Ishikawa (cell line): Measurements from ENCODE around the gene ATP8A2.

Experiments used
- CEBPB ChIP-seq: IDR thresholded peaks from 2 replicates; pipeline ENCODE4 v1.6.1; 2012
- CREB1 ChIP-seq: IDR thresholded peaks from 2 replicates; pipeline ENCODE4 v1.6.1; 2012; ENCODE audit warnings: low read depth
- EGR1 ChIP-seq: IDR thresholded peaks from 2 replicates; pipeline ENCODE4 v1.6.1; 2012
- EP300 ChIP-seq: IDR thresholded peaks from 2 replicates; pipeline ENCODE4 v1.6.1; 2012; ENCODE audit warnings: borderline replicate concordance
- FOXM1 ChIP-seq: IDR thresholded peaks from 2 replicates; pipeline ENCODE4 v1.6.1; 2012; ENCODE audit warnings: low read depth, borderline replicate concordance
- NFIC ChIP-seq: IDR thresholded peaks from 2 replicates; pipeline ENCODE4 v1.6.1; 2012
- RAD21 ChIP-seq: IDR thresholded peaks from 2 replicates; pipeline ENCODE4 v1.6.1; 2012; ENCODE audit warnings: low read depth
- TAF1 ChIP-seq: IDR thresholded peaks from 2 replicates; pipeline ENCODE4 v1.6.1; 2012; ENCODE audit warnings: low read depth, mild to moderate bottlenecking
- TCF12 ChIP-seq: IDR thresholded peaks from 2 replicates; pipeline ENCODE4 v1.6.1; 2012; ENCODE audit warnings: low read depth
- TEAD4 ChIP-seq: IDR thresholded peaks from 2 replicates; pipeline ENCODE4 v1.6.1; 2012
- YY1 ChIP-seq: IDR thresholded peaks from 2 replicates; pipeline ENCODE4 v1.6.1; 2012; ENCODE audit warnings: low read depth
- ZBTB7A ChIP-seq: IDR thresholded peaks from 2 replicates; pipeline ENCODE4 v1.6.1; 2012; ENCODE audit warnings: low read depth
- TF ChIP-seq, protein P1 (sequence below): IDR thresholded peaks from 2 replicates; pipeline ENCODE4 v1.6.1; 2012
- TF ChIP-seq, protein P2 (sequence below): IDR thresholded peaks from 2 replicates; pipeline ENCODE4 v1.6.1; 2012; ENCODE audit warnings: low read depth, mild to moderate bottlenecking
- TF ChIP-seq, protein P3 (sequence below): IDR thresholded peaks from 2 replicates; pipeline ENCODE4 v1.6.1; 2012

ATP8A2 gene

DNA sequence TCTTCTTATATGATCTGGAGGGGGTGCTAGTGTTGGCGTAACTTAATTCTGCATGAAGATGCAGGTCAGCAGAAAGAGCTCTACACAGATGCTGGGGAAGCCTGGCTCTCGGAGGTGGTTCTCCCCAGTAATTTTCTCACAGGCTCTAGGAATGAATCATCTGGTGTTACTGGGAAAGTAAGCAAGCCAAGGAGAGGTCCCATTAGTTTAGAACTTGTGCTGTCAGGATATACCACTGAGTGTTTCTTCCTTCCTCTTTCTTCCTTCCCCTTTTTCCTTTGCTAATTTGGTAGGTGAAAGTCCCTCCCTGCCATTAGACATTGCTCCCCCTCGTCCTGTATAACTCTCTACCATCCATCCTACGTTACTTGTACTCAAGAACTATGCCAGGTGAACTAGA, 68.3 kb downstream of the ATP8A2 start:
- TF ChIP-seq, protein P1, sequence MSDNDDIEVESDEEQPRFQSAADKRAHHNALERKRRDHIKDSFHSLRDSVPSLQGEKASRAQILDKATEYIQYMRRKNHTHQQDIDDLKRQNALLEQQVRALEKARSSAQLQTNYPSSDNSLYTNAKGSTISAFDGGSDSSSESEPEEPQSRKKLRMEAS = no peak

DNA sequence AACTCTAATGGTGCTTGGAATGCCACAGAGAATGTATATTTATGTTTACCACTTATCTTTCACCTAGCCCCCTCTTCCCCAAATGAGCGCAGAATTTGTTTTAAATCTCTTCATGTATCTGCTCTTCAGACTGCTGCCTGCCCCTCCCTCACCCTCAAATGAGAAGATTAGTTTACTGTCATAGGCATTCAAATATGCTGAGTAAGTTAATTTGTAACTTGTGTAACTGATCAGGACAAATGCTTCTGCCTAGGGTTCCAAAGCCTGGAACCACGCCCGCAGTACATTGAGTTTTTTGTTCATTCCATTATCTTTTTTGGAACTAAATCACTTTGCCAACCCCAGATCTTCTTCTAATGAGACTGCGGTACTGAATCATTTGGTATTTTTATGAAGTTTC, 74.5 kb downstream of the ATP8A2 start:
- TF ChIP-seq EP300 (no peak), CREB1 (no peak), TAF1 (no peak), TCF12 (no peak), YY1 (no peak), ZBTB7A (no peak), RAD21 (no peak), CEBPB (no peak)
- TF ChIP-seq, protein P2, sequence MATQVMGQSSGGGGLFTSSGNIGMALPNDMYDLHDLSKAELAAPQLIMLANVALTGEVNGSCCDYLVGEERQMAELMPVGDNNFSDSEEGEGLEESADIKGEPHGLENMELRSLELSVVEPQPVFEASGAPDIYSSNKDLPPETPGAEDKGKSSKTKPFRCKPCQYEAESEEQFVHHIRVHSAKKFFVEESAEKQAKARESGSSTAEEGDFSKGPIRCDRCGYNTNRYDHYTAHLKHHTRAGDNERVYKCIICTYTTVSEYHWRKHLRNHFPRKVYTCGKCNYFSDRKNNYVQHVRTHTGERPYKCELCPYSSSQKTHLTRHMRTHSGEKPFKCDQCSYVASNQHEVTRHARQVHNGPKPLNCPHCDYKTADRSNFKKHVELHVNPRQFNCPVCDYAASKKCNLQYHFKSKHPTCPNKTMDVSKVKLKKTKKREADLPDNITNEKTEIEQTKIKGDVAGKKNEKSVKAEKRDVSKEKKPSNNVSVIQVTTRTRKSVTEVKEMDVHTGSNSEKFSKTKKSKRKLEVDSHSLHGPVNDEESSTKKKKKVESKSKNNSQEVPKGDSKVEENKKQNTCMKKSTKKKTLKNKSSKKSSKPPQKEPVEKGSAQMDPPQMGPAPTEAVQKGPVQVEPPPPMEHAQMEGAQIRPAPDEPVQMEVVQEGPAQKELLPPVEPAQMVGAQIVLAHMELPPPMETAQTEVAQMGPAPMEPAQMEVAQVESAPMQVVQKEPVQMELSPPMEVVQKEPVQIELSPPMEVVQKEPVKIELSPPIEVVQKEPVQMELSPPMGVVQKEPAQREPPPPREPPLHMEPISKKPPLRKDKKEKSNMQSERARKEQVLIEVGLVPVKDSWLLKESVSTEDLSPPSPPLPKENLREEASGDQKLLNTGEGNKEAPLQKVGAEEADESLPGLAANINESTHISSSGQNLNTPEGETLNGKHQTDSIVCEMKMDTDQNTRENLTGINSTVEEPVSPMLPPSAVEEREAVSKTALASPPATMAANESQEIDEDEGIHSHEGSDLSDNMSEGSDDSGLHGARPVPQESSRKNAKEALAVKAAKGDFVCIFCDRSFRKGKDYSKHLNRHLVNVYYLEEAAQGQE = no peak
- TF ChIP-seq, protein P1 = no peak
- TF ChIP-seq, protein P3, sequence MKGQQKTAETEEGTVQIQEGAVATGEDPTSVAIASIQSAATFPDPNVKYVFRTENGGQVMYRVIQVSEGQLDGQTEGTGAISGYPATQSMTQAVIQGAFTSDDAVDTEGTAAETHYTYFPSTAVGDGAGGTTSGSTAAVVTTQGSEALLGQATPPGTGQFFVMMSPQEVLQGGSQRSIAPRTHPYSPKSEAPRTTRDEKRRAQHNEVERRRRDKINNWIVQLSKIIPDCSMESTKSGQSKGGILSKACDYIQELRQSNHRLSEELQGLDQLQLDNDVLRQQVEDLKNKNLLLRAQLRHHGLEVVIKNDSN = no peak

DNA sequence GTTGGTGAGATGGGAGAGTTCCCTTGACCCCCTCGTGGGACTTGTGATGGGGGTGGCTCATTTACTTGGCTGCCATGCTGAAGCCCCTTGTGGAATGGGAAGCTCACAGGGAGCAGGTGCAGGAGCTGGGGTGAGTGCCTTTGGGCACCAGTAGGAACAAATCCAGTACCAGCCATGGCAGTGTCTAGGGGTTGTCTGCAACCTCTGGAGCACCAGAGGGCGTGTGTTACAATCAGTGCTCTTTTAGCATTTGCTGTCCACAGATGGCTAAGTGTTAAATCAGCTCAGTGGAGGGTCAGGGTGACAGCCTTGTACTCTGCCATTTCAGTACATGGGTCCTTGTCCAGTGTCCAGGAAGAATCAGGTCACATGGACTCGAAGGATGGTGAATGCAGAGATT, 75.6 kb downstream of the ATP8A2 start:
- TF ChIP-seq TAF1 = no peak
- TF ChIP-seq, protein P3 = no peak
- TF ChIP-seq YY1 = no peak
- no peak for TF ChIP-seq EGR1
- TF ChIP-seq EP300 = no peak
- no peak for TF ChIP-seq ZBTB7A
- TF ChIP-seq FOXM1 = no peak
- TF ChIP-seq CEBPB = no peak
- TF ChIP-seq TCF12 = no peak
- TF ChIP-seq CREB1 = no peak
- TF ChIP-seq RAD21 = no peak
- TF ChIP-seq, protein P2 = no peak
- TF ChIP-seq TEAD4 = no peak
- TF ChIP-seq NFIC = no peak
- TF ChIP-seq, protein P1 = no peak

DNA sequence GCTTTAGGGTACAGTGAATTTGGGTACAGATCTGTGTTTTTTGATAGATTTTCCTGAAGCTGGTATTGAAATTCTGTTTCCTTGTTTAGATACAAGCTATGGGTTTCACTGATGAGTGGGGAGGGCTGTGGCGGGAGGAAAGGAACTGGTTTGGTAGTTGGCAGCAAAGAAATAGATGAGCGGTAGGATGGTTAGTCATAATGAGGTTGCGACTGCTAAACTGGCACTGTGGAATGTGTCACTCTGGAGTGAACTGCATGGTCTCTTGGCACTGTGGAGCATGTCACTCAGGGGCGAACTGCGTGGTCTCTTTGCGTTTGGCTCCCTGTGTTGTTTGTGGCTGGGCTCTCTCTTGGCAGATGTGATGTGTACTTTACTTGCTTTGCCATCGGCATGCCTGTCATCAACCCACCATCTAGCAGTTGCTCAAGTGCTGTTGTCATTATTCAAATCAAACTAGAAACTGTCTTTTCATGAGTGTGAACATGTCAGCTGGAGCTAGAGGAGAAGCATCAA, 82.1 kb downstream of the ATP8A2 start:
- TF ChIP-seq YY1 (no peak), ZBTB7A (no peak), CEBPB (no peak), EP300 (no peak), FOXM1 (no peak), TCF12 (no peak), TEAD4 (no peak)
- TF ChIP-seq, protein P3 = no peak

DNA sequence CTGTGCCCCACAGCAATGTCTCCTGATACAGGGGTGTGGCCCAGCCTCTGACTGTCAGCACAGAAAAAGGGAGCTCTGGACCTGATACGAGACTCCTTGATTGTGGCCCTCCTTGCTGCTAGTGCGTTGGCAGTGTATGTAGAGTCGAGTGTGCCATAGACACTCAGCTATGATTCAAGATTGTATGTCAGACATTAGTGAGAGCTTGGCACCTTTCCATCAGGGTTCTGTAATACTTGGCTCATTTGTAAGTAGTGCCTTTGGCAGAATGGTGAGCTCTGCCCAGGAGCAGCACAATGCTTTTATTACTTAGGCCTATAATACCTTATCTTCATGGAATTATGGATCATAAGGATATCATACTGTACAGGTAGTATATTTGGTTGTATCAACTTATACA, 83.4 kb downstream of the ATP8A2 start:
- TF ChIP-seq RAD21 = no peak
- no peak for TF ChIP-seq ZBTB7A
- no peak for TF ChIP-seq CEBPB
- no peak for TF ChIP-seq FOXM1
- TF ChIP-seq TEAD4 = no peak
- TF ChIP-seq CREB1 = no peak

DNA sequence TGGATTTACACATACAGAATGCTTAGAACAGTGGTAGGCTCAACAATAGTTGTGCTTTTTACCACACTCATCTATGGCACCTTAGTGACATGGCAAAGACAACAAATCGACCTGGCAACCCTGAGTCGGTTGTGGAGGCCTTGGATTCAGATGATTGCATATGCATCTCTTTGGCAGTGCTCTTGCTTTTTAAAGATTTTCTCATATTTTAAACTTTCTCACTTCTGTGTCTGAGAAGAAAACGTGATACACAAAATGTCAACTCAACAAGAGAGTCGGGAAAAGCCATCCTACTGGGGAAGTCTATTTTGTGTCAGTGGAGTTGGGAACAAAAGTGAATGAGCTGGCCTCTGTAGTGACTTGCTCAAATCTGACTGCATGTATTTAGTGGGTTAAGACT, 85.8 kb downstream of the ATP8A2 start:
- TF ChIP-seq TEAD4 = no peak
